HG03103 (cell line): ENCODE data around the gene POLE4.

Experiments used
- ATAC-seq: cut with Tn5 transposase; IDR thresholded peaks from one replicate; pipeline ENCODE4 v1.9.1; 2021; ENCODE audit warnings: low read depth; ENCODE audit not compliant: unreplicated experiment

Gene POLE4

GRCh38 chr2:74939919-74940812, 18.3 kb upstream of the POLE4 start:
- no peak for ATAC-seq

- no peak for ATAC-seq
Measured at GRCh38 chr2:74941284-74941683, 17.2 kb upstream of the POLE4 start.

DNA sequence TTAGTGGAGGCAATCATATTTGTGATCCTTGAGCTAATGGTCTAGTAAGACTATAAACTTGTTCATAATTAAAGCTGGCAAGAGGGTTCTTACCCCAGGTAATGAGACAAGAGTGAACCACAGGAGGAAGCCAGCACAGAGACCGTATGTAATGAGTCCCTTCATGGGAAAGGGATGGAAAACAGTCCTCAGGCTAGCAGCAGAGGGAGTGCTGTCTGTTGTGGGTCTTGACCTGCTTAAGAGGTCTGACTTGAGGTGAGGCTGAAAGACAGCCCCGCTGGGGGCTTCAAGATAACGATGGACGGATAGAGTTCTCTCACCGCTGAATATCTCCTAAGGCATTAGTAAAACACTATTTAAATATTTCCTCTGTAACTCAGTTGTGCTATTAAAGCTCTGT, 16.2 kb upstream of the POLE4 start:
- no peak for ATAC-seq

- peak; percentile 100 for ATAC-seq
Measured at GRCh38 chr2:74944987-74945787, 13.3 kb upstream of the POLE4 start.

DNA sequence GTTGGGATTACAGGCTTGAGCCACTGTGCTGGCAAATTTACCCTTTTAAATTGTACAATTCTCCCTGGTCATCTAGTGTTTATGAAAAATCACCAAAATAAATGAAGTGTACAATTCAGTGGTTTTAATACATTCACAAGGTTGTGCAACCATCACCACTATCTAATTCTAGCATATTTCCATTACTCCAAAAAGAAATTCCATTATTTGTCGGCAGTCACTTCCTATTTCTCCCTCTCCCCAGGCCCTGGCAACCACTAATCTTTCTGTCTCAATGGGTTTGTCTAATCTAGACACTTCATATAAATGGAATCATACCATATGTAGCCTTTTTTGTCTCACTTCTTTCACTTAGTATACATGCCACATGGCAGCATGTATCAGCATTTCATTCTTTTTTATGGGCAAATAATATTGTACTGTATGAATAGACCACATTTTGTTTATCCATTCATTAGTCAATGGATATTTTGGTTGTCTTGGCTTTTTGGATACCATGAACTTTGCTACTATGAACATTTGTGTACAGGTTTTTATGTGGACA, 12.6 kb upstream of the POLE4 start:
- no peak for ATAC-seq

- ATAC-seq = no peak
Measured at GRCh38 chr2:74947703-74948102, 10.7 kb upstream of the POLE4 start.

- ATAC-seq = no peak
Measured at GRCh38 chr2:74948779-74949178, 9.7 kb upstream of the POLE4 start.

DNA sequence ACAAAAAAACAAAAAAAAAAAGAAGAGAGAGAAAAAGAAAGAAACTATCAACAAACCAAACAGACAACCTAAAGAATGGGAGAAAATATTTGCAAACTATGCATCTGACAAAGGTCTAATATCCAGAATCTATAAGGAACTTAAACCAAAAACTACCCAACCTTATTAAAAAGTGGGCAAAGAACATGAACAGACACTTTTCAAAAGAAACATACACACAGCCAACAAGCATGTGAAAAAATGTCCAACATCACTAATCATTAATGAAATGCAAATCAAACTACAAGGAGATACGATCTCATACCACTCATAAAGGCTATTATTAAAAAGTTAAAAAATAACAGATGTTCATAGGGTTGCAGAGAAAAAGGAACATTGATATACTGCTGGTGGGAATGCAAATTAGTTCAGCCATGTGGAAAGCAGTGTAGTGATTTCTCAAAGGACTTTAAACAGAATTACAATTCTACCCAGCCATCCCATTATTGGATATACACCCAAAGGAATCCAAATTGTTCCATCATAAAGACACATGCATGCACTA, 7.2 kb upstream of the POLE4 start:
- ATAC-seq = no peak

GRCh38 chr2:74952575-74952974, 5.9 kb upstream of the POLE4 start:
- no peak for ATAC-seq

GRCh38 chr2:74953796-74954499, 4.5 kb upstream of the POLE4 start:
- ATAC-seq = no peak

- ATAC-seq = no peak
Measured at GRCh38 chr2:74954500-74954874, 4.0 kb upstream of the POLE4 start.

DNA sequence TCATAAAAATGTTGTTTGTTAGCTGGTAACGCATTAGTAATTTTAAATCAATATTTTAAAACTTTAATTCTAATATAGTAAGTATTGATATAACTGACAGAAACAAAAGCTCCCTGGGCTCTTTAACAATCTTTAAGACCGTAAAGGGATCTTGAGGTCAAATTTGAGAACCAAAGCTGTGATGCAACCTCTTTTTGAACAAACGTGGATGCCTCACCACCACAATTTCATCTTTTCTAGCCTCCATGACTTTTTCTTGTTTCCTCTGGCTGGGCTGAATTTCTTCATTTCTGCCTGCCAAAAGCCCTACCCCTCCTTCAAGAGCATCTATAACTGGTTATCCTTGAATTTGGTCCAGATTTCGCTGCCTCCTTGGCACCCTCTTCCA, 563 bp upstream of the POLE4 start:
- ATAC-seq = no peak

DNA sequence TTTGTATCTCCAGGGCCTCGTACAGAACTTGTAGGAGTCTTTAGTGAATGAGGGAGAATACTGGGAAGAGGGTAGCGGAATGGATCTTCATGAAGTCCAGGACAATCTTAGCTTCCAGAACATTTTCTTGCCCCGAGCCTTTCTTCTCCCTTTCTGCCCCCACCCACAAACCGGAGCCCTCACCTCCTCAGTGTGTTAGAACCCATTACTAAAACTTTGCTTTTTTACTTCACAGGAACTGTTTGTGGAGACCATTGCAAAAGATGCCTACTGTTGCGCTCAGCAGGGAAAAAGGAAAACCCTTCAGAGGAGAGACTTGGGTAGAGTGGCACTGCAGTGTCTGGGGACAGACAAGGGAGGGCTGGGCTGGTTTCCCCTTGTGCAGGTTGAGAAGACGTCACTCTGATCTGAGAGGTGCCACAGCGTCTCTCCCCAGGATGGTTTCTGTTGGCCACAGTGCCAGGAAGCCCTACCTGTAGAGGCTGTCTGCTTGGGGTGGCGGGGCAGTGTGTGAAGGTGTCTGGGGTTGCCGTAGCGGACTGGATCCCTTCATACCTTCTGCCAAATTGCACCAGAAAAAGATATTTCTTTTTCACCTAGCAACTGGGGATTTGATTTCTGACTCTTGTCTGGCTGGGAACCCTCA, 786 bp downstream of the POLE4 start:
- ATAC-seq = no peak

- ATAC-seq = no peak
Measured at GRCh38 chr2:74966887-74967286, 8.4 kb downstream of the POLE4 start.

DNA sequence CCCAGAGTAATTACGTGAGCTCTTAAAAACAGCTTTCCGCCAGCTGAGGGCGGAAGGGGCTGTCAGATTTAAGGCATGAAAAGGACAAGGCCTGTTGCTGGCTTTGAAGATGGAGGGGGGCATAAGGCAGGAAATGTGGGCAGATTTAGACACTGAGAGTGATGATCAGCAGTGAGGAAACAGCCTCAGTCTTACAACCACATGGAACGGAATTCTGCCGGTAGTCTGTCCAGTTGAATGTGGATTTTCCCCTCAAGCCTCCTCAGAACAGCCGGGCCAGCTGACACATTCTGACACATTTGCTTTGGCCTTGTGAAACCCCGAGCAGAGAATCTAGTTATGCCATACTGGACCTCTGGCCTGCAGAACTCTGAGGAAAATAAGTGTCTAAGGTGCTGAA, 16.6 kb downstream of the POLE4 start:
- no peak for ATAC-seq

GRCh38 chr2:74979844-74980243, 21.4 kb downstream of the POLE4 start:
- no peak for ATAC-seq

DNA sequence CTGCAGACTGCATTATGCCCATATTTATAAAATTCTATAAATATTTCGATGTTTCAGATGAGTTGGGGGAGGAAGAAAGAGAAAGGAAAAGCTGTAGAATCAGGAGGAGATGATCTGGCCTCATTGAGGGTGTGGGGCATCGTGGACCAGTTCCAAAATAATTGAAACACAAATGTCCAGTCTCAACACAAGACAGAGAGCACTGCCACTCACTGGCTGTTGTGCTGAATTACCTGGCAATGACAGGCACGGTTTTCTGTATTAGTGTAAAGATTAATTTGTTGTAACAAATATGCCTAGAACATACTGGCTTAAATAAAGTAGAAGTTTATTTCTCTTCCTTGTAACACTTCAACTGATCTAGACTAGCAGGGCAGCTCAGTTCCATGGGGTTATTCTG, 24.1 kb downstream of the POLE4 start:
- no peak for ATAC-seq

DNA sequence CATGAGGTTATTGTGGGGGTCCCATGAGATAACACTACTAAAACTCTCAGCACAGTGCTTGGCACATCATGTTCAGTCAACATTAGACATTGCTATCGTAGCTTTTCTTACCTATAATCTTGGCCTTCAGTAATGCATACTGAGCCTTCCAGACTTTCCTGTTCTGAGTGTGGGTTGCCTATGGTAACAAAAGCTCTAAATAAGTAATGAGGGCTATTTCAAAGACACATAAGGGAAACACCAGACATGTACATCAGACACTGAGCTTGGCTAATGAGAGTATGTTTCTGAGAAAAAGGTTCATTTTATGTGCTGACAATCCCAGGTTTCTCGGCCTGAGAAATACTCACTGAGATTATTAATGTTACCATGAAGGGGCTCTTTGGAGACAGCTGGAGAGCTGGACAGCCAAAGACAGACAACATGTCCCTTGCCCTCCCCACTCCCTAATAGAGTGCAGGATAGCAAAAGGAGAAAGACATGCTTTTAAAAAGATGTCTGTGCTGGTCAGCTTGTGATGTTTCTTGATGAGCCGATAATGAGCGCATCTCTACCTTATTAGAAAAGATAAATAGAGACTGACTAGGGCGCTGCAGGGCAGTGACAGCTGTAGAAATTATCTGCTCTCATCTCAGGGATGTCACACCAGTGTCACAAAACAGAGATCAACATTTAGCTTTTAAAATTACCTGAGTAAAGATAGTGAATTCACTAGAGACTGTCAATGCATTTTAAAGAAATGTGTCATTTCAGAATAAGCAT, 25.4 kb downstream of the POLE4 start:
- ATAC-seq = no peak

DNA sequence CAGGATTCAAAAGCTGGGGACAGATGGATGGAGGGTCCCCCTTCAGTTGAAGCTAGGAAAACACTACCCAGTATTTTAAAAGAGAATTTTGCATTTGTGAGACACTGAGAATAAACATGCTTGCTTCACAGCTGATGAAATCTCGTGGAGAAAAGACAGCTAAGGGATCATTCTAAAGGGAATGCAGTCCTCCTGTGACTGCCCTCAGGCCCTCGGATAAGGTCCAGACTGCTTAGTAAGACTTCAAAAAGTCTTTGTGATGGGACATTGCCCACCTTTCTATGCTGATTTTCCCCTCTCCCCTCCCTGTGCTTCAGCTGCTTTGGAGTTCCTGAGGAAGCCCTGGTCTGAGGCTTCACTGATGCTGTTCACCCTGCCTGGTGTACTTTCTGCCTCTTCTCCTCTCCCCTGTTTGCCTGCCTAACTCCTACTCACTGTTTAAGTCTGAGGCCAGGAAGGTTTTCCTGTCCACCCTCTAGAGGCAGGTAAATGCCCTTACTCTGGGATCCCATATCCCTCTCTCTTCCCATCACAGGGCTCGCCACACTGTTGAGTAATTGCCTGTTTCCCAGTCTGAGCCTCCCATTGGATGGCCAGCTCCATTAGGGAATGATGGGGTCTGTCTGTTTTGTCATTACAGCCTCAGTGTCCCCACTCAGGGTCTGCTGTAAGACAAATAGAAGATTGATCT, 26.6 kb downstream of the POLE4 start:
- no peak for ATAC-seq
